NCI-H2227 (cell line): Measurements from ENCODE around the gene PTTG1IP.

ENCODE experiments used
- DNase-seq: peaks from one replicate; lab custom pipeline; 2025; ENCODE audit not compliant: unreplicated experiment; lab: John Stamatoyannopoulos, UW

PTTG1IP gene

GRCh38 chr21:44828362-44829056 is 45.0 kb downstream of the PTTG1IP start:
- DNase-seq: no peak

GRCh38 chr21:44823179-44823660 is 50.3 kb downstream of the PTTG1IP start:
- DNase-seq: no peak

- no peak for DNase-seq
Measured at GRCh38 chr21:44822484-44823178, 50.9 kb downstream of the PTTG1IP start.

GRCh38 chr21:44820851-44821250 is 52.6 kb downstream of the PTTG1IP start:
- DNase-seq: no peak

- DNase-seq: no peak
Measured at GRCh38 chr21:44819283-44820243, 53.9 kb downstream of the PTTG1IP start.

GRCh38 chr21:44818640-44819011 is 54.9 kb downstream of the PTTG1IP start:
- no peak for DNase-seq

GRCh38 chr21:44817914-44818639 is 55.4 kb downstream of the PTTG1IP start, which contains the start of gene SUMO3:
Gene SUMO3, minus strand, starts transcription at chr21:44818062. Its CDS starts 94 bp downstream, at chr21:44817968.
- peak; percentile 93 for DNase-seq

GRCh38 chr21:44817506-44817880 is 56.0 kb downstream of the PTTG1IP start:
- peak; percentile 93 for DNase-seq

GRCh38 chr21:44816761-44817505 is 56.6 kb downstream of the PTTG1IP start:
- no peak for DNase-seq

GRCh38 chr21:44815852-44816628 is 57.5 kb downstream of the PTTG1IP start:
- no peak for DNase-seq

GRCh38 chr21:44815225-44815624 is 58.3 kb downstream of the PTTG1IP start:
- DNase-seq: no peak

GRCh38 chr21:44814498-44815023 is 58.9 kb downstream of the PTTG1IP start:
- no peak for DNase-seq

GRCh38 chr21:44813727-44814126 is 59.8 kb downstream of the PTTG1IP start:
- no peak for DNase-seq

GRCh38 chr21:44813149-44813548 is 60.3 kb downstream of the PTTG1IP start:
- no peak for DNase-seq

- no peak for DNase-seq
Measured at GRCh38 chr21:44812640-44813039, 60.9 kb downstream of the PTTG1IP start.

GRCh38 chr21:44810779-44811178 is 62.7 kb downstream of the PTTG1IP start:
- DNase-seq: no peak

- no peak for DNase-seq
Measured at GRCh38 chr21:44805859-44806258, 67.6 kb downstream of the PTTG1IP start.

GRCh38 chr21:44805226-44805625 is 68.3 kb downstream of the PTTG1IP start:
- DNase-seq: no peak

- DNase-seq: no peak
Measured at GRCh38 chr21:44804762-44805161, 68.7 kb downstream of the PTTG1IP start.
